Kidney (tissue), 14 donors: ENCODE data around the gene ANKRD44. TPM values are rescaled to one million over a fixed set of nuclear protein-coding genes. Genes with fewer than 3 reads are reported as not detected.

ENCODE experiments used
- DNase-seq, 5 donors: peaks; one replicate each; pipeline ENCODE4 v3.0.0-alpha.2; 2013 to 2020
- FAIRE-seq: peaks from 2 replicates; lab custom pipeline; 2012; peaks lifted over from hg19 to GRCh38; lab: Jason Lieb, UNC
- H3K27ac ChIP-seq, 2 donors: one replicate each; pipeline ENCODE4 v1.7.0; 2013; ENCODE audit warnings: low read depth in 2 of 2, low read length in 2 of 2, inconsistent platforms in 1 of 2
- H3K27me3 ChIP-seq: one replicate; pipeline ENCODE4 v1.7.1; 2013; ENCODE audit warnings: low read length, inconsistent platforms; ENCODE audit not compliant: control insufficient read depth, insufficient read depth
- H3K36me3 ChIP-seq, 3 donors: one replicate each; pipeline versions ENCODE4 v1.7.0 to v1.7.1; 2013; ENCODE audit warnings: low read length in 3 of 3, control low read depth in 1 of 3, inconsistent platforms in 1 of 3; ENCODE audit not compliant: insufficient read depth in 3 of 3, control insufficient read depth in 2 of 3
- H3K4me1 ChIP-seq, 3 donors: one replicate each; pipeline versions ENCODE4 v1.7.0 to v1.7.1; 2013; ENCODE audit warnings: low read length in 3 of 3, inconsistent platforms in 1 of 3, low read depth in 1 of 3; ENCODE audit not compliant: control insufficient read depth in 2 of 3, insufficient read depth in 2 of 3
- H3K4me3 ChIP-seq, 3 donors: one replicate each; pipeline versions ENCODE4 v1.7.0 to v1.8.1; 2013; ENCODE audit warnings: low read length in 3 of 3, control low read depth in 1 of 3, inconsistent platforms in 1 of 3
- H3K9ac ChIP-seq, 3 donors: one replicate each; pipeline versions ENCODE4 v1.7.0 to v1.7.1; 2013; ENCODE audit warnings: low read length in 3 of 3, control low read depth in 1 of 3, inconsistent platforms in 1 of 3
- H3K9me3 ChIP-seq, 3 donors: one replicate each; pipeline versions ENCODE4 v1.7.0 to v1.7.1; 2013; ENCODE audit warnings: low read length in 3 of 3, control low read depth in 1 of 3, inconsistent platforms in 1 of 3; ENCODE audit not compliant: control insufficient read depth in 2 of 3, insufficient read depth in 1 of 3
- intact Hi-C: fragments of 100-400 bp; cut with DNase I; formaldehyde crosslinking; loops from one replicate; pipeline ENCODE4 v1.11.1; 2022
- polyA plus RNA-seq: library from polyadenylated mRNA; stranded (reverse); fragments of 350-450 nt; fragmentation: Illumina TruSeq; extraction: RNeasy Lipid Tissue Mini Kit (QIAGEN cat#74804); gene quantifications from one replicate; pipeline ENCODE4 v1.2.3, GENCODE V29; 2014; ENCODE audit warnings: low read depth, low replicate concordance; ENCODE audit not compliant: insufficient read depth
- total RNA-seq: library from RNA; stranded (reverse); fragmentation: NEBNext Ultra II Directional; extraction: Animal tissue kit (Norgen Biotek cat#: 25700); gene quantifications from one replicate; pipeline ENCODE4 v1.2.1, GENCODE V29; 2021
- TF ChIP-seq, protein P1 (sequence below): IDR thresholded peaks from 3 replicates; pipeline ENCODE4 v1.5.1; 2012; ENCODE audit warnings: mild to moderate bottlenecking, moderate library complexity, borderline replicate concordance; ENCODE audit not compliant: insufficient read depth; ENCODE audit errors: extremely low read depth
- donor health status: control.
- donor health status: control.
- donor health status: control.
- donor health status: control.
- donor health status: control.
- donor health status: DM: yes; HTN: yes; CAD: no.
- donor health status: Normal renal cell carcinoma (clear cell type).

The ANKRD44 gene
- total and polyA plus RNA-seq, 2 donors from 2014 or later = 2.2 to 39.2 TPM

DNA sequence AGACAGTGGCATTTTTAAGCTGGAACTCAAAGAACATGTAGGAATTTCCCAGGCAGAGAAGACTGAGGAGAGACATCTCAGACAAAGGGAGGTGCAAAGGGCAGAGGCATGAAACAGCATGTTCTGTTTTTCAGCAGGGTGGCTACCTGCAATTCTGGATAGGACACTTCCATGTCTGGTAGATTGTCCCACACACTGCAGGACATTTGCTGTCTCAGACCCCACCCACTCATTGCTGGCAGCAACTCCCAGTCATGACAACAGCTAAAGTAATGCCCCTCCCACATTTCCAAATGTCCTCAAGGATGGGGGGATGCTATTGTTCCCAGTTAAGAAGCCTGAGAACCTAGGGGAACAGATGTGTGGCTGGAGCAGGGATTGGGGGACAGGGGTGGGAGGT, 40.8 kb downstream of the ANKRD44 start:
- Histone ChIP-seq H3K4me3 (no peak overlapping the region), H3K9ac (no peak overlapping the region), H3K36me3 (no peaks in the 10 kb centered on the region), H3K4me1 (no peaks in the 10 kb centered on the region), H3K27ac (no peak overlapping the region), H3K9me3 (no peaks in the 10 kb centered on the region), H3K27me3 (no peaks in the 10 kb centered on the region)
- no peak for DNase-seq
- intact Hi-C loops = no loop called here
- FAIRE-seq = no peak
- TF ChIP-seq, protein P1, sequence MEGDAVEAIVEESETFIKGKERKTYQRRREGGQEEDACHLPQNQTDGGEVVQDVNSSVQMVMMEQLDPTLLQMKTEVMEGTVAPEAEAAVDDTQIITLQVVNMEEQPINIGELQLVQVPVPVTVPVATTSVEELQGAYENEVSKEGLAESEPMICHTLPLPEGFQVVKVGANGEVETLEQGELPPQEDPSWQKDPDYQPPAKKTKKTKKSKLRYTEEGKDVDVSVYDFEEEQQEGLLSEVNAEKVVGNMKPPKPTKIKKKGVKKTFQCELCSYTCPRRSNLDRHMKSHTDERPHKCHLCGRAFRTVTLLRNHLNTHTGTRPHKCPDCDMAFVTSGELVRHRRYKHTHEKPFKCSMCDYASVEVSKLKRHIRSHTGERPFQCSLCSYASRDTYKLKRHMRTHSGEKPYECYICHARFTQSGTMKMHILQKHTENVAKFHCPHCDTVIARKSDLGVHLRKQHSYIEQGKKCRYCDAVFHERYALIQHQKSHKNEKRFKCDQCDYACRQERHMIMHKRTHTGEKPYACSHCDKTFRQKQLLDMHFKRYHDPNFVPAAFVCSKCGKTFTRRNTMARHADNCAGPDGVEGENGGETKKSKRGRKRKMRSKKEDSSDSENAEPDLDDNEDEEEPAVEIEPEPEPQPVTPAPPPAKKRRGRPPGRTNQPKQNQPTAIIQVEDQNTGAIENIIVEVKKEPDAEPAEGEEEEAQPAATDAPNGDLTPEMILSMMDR = no peak

DNA sequence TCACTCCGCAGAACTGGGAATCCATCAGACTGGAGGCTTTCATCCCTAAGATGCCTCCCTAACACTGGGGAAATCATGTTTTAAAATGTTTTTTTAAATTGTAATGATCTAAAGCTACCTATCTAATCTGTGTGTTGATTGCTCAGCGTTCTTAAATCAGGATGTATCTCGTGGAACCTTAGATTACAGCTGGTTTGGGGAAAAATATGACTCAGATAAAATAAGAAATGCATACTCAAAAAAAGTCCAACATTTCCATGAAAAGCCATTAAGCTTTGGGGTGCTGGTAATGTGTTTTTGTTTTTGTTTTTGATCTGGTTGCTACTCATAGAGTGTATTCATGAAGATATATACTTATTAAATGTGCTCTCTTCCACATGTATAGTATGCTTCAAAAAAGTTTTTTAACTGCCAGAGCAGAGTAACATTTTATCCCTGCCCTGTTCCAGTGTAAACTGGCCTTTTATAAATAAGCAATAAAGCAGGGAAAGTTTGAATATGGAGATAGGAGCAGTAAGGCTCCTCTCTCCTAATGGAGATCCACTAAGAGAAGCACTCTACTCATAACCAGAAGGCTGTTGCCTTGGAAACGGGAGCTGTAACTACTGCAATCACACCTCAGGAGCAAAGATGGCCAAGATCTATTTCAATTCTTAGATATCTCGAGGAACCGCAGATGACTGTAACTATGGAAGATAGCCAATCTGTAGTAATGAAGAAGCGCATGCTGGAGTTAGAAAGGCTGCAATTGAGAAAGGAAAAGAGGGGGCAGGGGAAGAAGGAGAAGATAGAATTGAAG, 41.6 kb downstream of the ANKRD44 start:
- H3K4me1 ChIP-seq = no peaks in the 10 kb centered on the region
- intact Hi-C loops = no loop called here
- no peak for FAIRE-seq

DNA sequence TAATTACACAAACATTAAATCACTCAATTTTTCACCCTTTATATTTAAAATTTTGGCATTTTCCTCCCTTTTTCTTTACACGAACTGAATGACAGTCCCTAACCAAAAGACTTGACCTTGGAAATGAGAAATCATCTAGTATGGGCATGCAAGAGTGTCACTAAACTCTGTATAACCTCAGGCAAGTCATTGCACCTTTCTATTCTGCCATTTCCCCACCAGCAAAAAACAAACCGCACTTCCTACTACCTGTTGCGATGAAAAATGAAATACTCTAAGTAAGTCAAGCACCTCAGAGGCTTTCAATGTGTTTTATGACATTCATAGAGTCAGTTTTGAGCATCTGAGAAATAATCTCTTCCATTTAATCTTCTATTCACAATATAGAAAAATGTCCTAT, 44.1 kb downstream of the ANKRD44 start:
- DNase-seq (no peak), FAIRE-seq (no peak)
- intact Hi-C loops = no loop called here
- Histone ChIP-seq H3K9ac (no peak overlapping the region), H3K36me3 (no peaks in the 10 kb centered on the region), H3K4me3 (no peak overlapping the region), H3K9me3 (no peaks in the 10 kb centered on the region), H3K4me1 (no peaks in the 10 kb centered on the region), H3K27ac (no peak overlapping the region), H3K27me3 (no peaks in the 10 kb centered on the region)
- TF ChIP-seq, protein P1 = no peak

More for the DNA sequence above, 41.6 kb downstream of the ANKRD44 start:
- TF ChIP-seq, protein P1 = no peak
- Histone ChIP-seq H3K27ac (no peak overlapping the region), H3K27me3 (no peaks in the 10 kb centered on the region), H3K9me3 (no peaks in the 10 kb centered on the region), H3K4me3 (no peak overlapping the region), H3K36me3 (no peaks in the 10 kb centered on the region), H3K9ac (no peak overlapping the region)
- DNase-seq = no peak
